ENCODE measurements around the gene ADAM11. TPM values are rescaled to one million over a fixed set of nuclear protein-coding genes. Genes with fewer than 3 reads are reported as not detected.
"Not testable (repeated sequence)": the region's sequence is repeated elsewhere in the genome, so short reads cannot be mapped to it uniquely, and the experiment has no call there.

Gene ADAM11
- total RNA-seq, 2 donors from 2014 or later = 0.42 TPM

GRCh38 chr17:44736551-44737240, 22.1 kb upstream of the ADAM11 start:
- no peak for DNase-seq
- intact Hi-C loops (cut with DNase I) = no loop called here
- no peak for TF ChIP-seq CTCF (IDR thresholded peaks at IDR 0.05)

DNA sequence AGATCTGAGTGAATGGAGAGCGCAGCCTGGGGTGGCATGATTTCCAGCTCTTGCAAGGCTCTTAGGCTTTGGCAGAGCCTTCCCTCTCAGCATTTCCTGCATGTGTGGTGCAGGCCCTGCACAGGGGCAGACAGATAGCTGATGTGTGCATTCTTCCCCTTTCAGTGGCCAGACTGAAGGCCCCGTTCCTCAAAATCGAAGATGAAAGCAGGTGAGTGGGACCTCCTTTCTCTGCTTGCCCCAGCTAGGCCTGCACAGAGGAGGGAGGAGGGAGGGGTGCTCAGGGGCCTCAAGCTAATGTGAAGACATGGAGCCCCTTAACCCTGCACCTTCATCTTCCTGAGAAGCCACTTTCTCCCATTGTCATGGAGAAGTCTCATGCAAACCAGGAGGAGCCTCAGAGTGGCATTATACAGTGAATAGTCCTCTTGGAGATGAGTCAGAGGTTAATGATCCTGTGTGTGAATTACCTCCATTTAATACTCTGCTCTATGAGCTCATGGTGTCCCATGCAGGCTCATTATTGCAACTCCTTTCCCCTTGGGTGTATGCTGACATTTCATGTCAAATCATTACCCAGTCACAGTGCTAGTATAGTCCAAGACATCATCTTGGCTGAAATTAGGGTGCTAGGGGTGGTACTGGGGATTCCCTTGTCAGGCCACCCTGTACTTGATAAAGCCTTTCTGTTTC, 20.4 kb upstream of the ADAM11 start:
- no peak for TF ChIP-seq CTCF (IDR thresholded peaks at IDR 0.05)
- H3K4me1 ChIP-seq = no peaks in the 10 kb centered on the region
- H3K9ac ChIP-seq (ENCODE audit: low read depth in 2 of 2, low read length in 2 of 2) = no peak overlapping the region
- H3K4me3 ChIP-seq = no peak overlapping the region
- no peak overlapping the region for H3K27ac ChIP-seq
- no peak for DNase-seq
- no peaks in the 10 kb centered on the region for H3K27me3 ChIP-seq
- intact Hi-C loops (cut with DNase I) = no loop called here
- H3K9me3 ChIP-seq = no peaks in the 10 kb centered on the region
- no peaks in the 10 kb centered on the region for H3K36me3 ChIP-seq

More at GRCh38 chr17:44736551-44737240, 22.1 kb upstream of the ADAM11 start:
- no peak overlapping the region for H3K4me3 ChIP-seq
- no peak overlapping the region for H3K9ac ChIP-seq (ENCODE audit: low read depth in 2 of 2, low read length in 2 of 2)
- no peaks in the 10 kb centered on the region for H3K4me1 ChIP-seq
- H3K36me3 ChIP-seq = no peaks in the 10 kb centered on the region
- no peaks in the 10 kb centered on the region for H3K9me3 ChIP-seq
- no peaks in the 10 kb centered on the region for H3K27me3 ChIP-seq
- H3K27ac ChIP-seq = no peak overlapping the region

GRCh38 chr17:44741316-44741715, 17.5 kb upstream of the ADAM11 start:
- H3K27ac ChIP-seq = no peak overlapping the region
- no peak overlapping the region for H3K4me3 ChIP-seq
- no peak overlapping the region for H3K9ac ChIP-seq (ENCODE audit: low read depth in 2 of 2, low read length in 2 of 2)
- H3K9me3 ChIP-seq = no peaks in the 10 kb centered on the region
- TF ChIP-seq CTCF (IDR thresholded peaks at IDR 0.05) = no peak
- intact Hi-C loops (cut with DNase I) = no loop called here
- DNase-seq = no peak
- no peaks in the 10 kb centered on the region for H3K27me3 ChIP-seq
- H3K4me1 ChIP-seq = no peaks in the 10 kb centered on the region
- no peaks in the 10 kb centered on the region for H3K36me3 ChIP-seq

GRCh38 chr17:44745301-44745700, 13.5 kb upstream of the ADAM11 start:
- no peaks in the 10 kb centered on the region for H3K9me3 ChIP-seq
- H3K36me3 ChIP-seq = no peaks in the 10 kb centered on the region
- no peaks in the 10 kb centered on the region for H3K27me3 ChIP-seq
- no peaks in the 10 kb centered on the region for H3K4me1 ChIP-seq
- no peak overlapping the region for H3K27ac ChIP-seq
- no peak overlapping the region for H3K9ac ChIP-seq (ENCODE audit: low read depth in 2 of 2, low read length in 2 of 2)
- intact Hi-C loops (cut with DNase I) = no loop called here
- no peak for TF ChIP-seq CTCF (IDR thresholded peaks at IDR 0.05)
- no peak for DNase-seq
- H3K4me3 ChIP-seq = no peak overlapping the region

GRCh38 chr17:44745738-44746137, 13.1 kb upstream of the ADAM11 start:
- H3K9me3 ChIP-seq; H3K4me1 ChIP-seq; DNase-seq; H3K9ac ChIP-seq (ENCODE audit: low read depth in 2 of 2, low read length in 2 of 2); H3K36me3 ChIP-seq; H3K27me3 ChIP-seq; H3K4me3 ChIP-seq; intact Hi-C loops (cut with DNase I); H3K27ac ChIP-seq: not testable (repeated sequence)

- no peak overlapping the region for H3K27ac ChIP-seq
- H3K36me3 ChIP-seq = no peaks in the 10 kb centered on the region
- no peak for DNase-seq
- no peaks in the 10 kb centered on the region for H3K9me3 ChIP-seq
- no peaks in the 10 kb centered on the region for H3K4me1 ChIP-seq
- H3K27me3 ChIP-seq = no peaks in the 10 kb centered on the region
- no peak overlapping the region for H3K4me3 ChIP-seq
- intact Hi-C loops (cut with DNase I) = no loop called here
- no peak overlapping the region for H3K9ac ChIP-seq (ENCODE audit: low read depth in 2 of 2, low read length in 2 of 2)
- TF ChIP-seq CTCF (IDR thresholded peaks at IDR 0.05) = no peak
Observed at GRCh38 chr17:44747566-44747965, 11.2 kb upstream of the ADAM11 start.

Measured in colonic mucosa (tissue), 4 donors.